ENCODE measurements around the gene CALN1.

- no peak for TF ChIP-seq CTCF (IDR thresholded peaks at IDR 0.05)
- no peak for TF ChIP-seq POLR2A (IDR thresholded peaks at IDR 0.05)
- TF ChIP-seq POLR2AphosphoS5 (IDR thresholded peaks at IDR 0.05) = no peak
- TF ChIP-seq EP300 (IDR thresholded peaks at IDR 0.05) = no peak
Measured at GRCh38 chr7:71753236-71753635, 658.9 kb downstream of the CALN1 start.
